HepG2 (cell line): Measurements from ENCODE around the gene IRX4. TPM values are rescaled to one million over a fixed set of nuclear protein-coding genes. Genes with fewer than 3 reads are reported as not detected.

Experiments
- ATAC-seq: fragments of 200-7000 bp; cut with Tn5 transposase; 3 replicates; pipeline ENCODE4 v1.9.1; 2020; ENCODE audit warnings: mild to moderate bottlenecking, moderate library complexity
- BruUV-seq: library from RNA; stranded (reverse); fragments of 400-500 nt; replicated peaks from 2 replicates; lab custom pipeline; 2021; lab: Mats Ljungman, UMichigan
- CTCF ChIA-PET: fragments of 300-600 bp; formaldehyde crosslinking; extraction: SDS; loops from one replicate; lab custom pipeline; 2021; ENCODE audit warnings: low total read pairs, inconsistent platforms, low intra/inter-chr PET ratio; lab: Yijun Ruan, JAX
- POLR2A ChIA-PET: fragments of 350-600 bp; sonication (Branson Sonifier 250); formaldehyde crosslinking; loops from one replicate; lab custom pipeline; 2020; ENCODE audit warnings: antibody characterized with exemption, inconsistent platforms; lab: Yijun Ruan, JAX
- DNase-seq: peaks from one replicate; pipeline ENCODE4 v3.0.0-alpha.2; 2015; ENCODE audit warnings: low spot score
- FAIRE-seq: peaks from 3 replicates; lab custom pipeline; 2011; peaks lifted over from hg19 to GRCh38; lab: Jason Lieb, UNC
- H2AFZ ChIP-seq: one replicate; pipeline ENCODE4 v1.6.1; 2011; ENCODE audit warnings: low read length, inconsistent platforms
- H3K27ac ChIP-seq: fragments of 300-600 bp; 3 replicates; pipeline ENCODE4 v1.8.0; 2011; ENCODE audit warnings: mixed run types, mild to moderate bottlenecking, mixed read lengths, low read length, inconsistent platforms; ENCODE audit not compliant: insufficient read depth; ENCODE audit errors: extremely low read length
- H3K27me3 ChIP-seq, 2 experiments: fragments of 200-600 bp in 1 of 2; 2 replicates in 1 of 2; 3 replicates in 1 of 2; pipeline versions ENCODE4 v1.6.0 to v1.8.0; 2011; ENCODE audit warnings: low read length in 2 of 2, mild to moderate bottlenecking in 2 of 2, moderate library complexity in 2 of 2, inconsistent platforms in 1 of 2; ENCODE audit not compliant: insufficient read depth in 2 of 2, control insufficient read depth in 1 of 2
- H3K36me3 ChIP-seq, 2 experiments: fragments of 200-600 bp in 1 of 2; replicated peaks in 1 of 2; 2 replicates in 1 of 2; 3 replicates in 1 of 2; pipeline versions ENCODE4 v1.5.1 to v1.8.0; 2011; ENCODE audit warnings: low read length in 2 of 2, inconsistent platforms in 1 of 2; ENCODE audit not compliant: insufficient read depth in 2 of 2, control insufficient read depth in 1 of 2
- H3K4me1 ChIP-seq: 2 replicates; pipeline ENCODE4 v1.5.1; 2012; ENCODE audit warnings: low read length, inconsistent platforms; ENCODE audit not compliant: insufficient read depth
- H3K4me2 ChIP-seq: 2 replicates; pipeline ENCODE4 v1.6.0; 2011; ENCODE audit warnings: low read depth, low read length, inconsistent platforms
- H3K4me3 ChIP-seq, 3 experiments: fragments of 200-600 bp in 1 of 3; sonication (generic), shearing (Covaris generic) in 1 of 3; replicated peaks in 1 of 3; 2 replicates each; pipeline ENCODE4 v1.5.1; 2011 to 2016; ENCODE audit warnings: low read length in 3 of 3, inconsistent platforms in 2 of 3, low read depth in 2 of 3, mild to moderate bottlenecking in 2 of 3, control low read depth in 1 of 3, mixed read lengths in 1 of 3; ENCODE audit not compliant: insufficient read depth in 1 of 3
- H3K79me2 ChIP-seq: one replicate; pipeline ENCODE4 v1.6.1; 2011; ENCODE audit warnings: low read length, inconsistent platforms; ENCODE audit not compliant: insufficient read depth
- H3K9ac ChIP-seq: 2 replicates; pipeline ENCODE4 v1.6.0; 2011; ENCODE audit warnings: mild to moderate bottlenecking, low read depth, low read length, inconsistent platforms; ENCODE audit not compliant: insufficient read depth
- H3K9me3 ChIP-seq: 2 replicates; pipeline ENCODE4 v1.5.1; 2012; ENCODE audit warnings: mild to moderate bottlenecking, low read length
- H4K20me1 ChIP-seq: 2 replicates; pipeline ENCODE4 v1.6.0; 2011; ENCODE audit warnings: inconsistent platforms, mild to moderate bottlenecking, low read length, moderate library complexity; ENCODE audit not compliant: insufficient read depth
- AHR ChIP-seq: IDR thresholded peaks from 2 replicates; pipeline ENCODE4 v1.6.1; 2018; ENCODE audit warnings: missing genetic modification reagents, missing compliant biosample characterization
- BCL3 ChIP-seq: sonication (generic); formaldehyde crosslinking; IDR thresholded peaks from 2 replicates; pipeline ENCODE4 v1.5.1; 2020; ENCODE audit warnings: mild to moderate bottlenecking, missing genetic modification reagents, moderate library complexity
- NR1H2 ChIP-seq: sonication (generic); formaldehyde crosslinking; IDR thresholded peaks from 2 replicates; pipeline ENCODE4 v1.8.1; 2022; ENCODE audit warnings: low read depth, missing genetic modification reagents, borderline replicate concordance
- RFX1 ChIP-seq: fragments of 450-650 bp; IDR thresholded peaks from 2 replicates; pipeline ENCODE4 v1.6.1; 2017
- ZNF468 ChIP-seq: sonication (generic); formaldehyde crosslinking; IDR thresholded peaks from 2 replicates; pipeline ENCODE4 v1.8.0; 2022; ENCODE audit warnings: mild to moderate bottlenecking, moderate library complexity, missing genetic modification reagents
- ZNF766 ChIP-seq: sonication (generic); formaldehyde crosslinking; IDR thresholded peaks from 2 replicates; pipeline ENCODE4 v1.5.0; 2020; ENCODE audit warnings: missing genetic modification reagents, borderline replicate concordance
- WGBS: methylation state at CpG from one replicate; pipeline ENCODE4 v1.1.6; 2017; ENCODE audit warnings: low lambda C conversion rate; 5-methylcytosine and 5-hydroxymethylcytosine counted together
- in situ Hi-C: cut with HindIII; loops from 2 replicates; pipeline ENCODE4 v1.10.0; 2017; ENCODE audit warnings: low pct_unique_long_range_greater_than_20kb; ENCODE audit not compliant: extremely low pct_ligation_motif_present
- intact Hi-C: fragments of 100-400 bp; cut with micrococcal nuclease; formaldehyde crosslinking; loops from one replicate; pipeline ENCODE4 v1.10.0; 2022; ENCODE audit not compliant: unreplicated experiment
- polyA plus RNA-seq, 8 experiments: library from polyadenylated mRNA; depleted of rRNA in 3 of 8; stranded (reverse) in 7 of 8; unstranded in 1 of 8; fragments of >200 nt; fragmentation: Illumina TruSeq in 4 of 8; extraction: Trizol in 4 of 8; gene quantifications; 2 replicates each; pipeline versions ENCODE4 v1.2.1 to v1.2.3, GENCODE V29; 2011 to 2016; ENCODE audit warnings: low read depth in 4 of 8, missing spikeins in 1 of 8, mixed read lengths in 1 of 8; ENCODE audit not compliant: insufficient read depth in 1 of 8
- total RNA-seq, 5 experiments: library from RNA; depleted of rRNA; stranded (reverse); fragments of >200 nt; fragmentation: Illumina TruSeq; extraction: Trizol; gene quantifications; 2 replicates each; pipeline ENCODE4 v1.2.3, GENCODE V29; 2016; ENCODE audit warnings: low read depth in 1 of 5

Gene IRX4
- total and polyA plus RNA-seq, 2 of the 13 experiments (the other 11 are each of a cell fraction or from before 2014, with no cell fraction given) = not detected

DNA sequence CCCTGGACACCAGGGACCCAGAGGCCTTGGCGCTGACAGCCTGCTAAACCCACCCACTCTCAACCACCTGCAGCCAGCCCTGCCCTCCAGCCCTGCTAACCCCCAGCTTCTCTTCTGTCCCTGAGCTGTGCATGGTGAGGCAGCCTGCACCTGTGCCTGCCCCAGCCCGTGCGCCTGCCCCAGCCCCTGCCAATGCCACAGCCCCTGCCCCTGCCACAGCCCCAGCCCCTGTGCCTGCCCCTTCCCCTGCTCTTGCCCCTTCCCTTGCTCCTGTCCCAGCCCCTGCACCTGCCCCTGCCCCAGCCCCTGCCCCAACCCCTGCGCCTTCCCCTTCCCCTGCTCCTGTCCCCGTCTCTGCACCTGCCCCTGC, 43.3 kb upstream of the IRX4 start:
- Histone ChIP-seq H3K9me3 (peaks cover 8% of the 10 kb centered on the region; the same call in 1 of the 2 replicates), H3K4me1 (no peaks in the 10 kb centered on the region), H4K20me1 (no peaks in the 10 kb centered on the region), H3K27me3 (peaks cover 5 to 54% of the 10 kb centered on the region in 2 experiments), H2AFZ (no peak overlapping the region), H3K27ac (no peak overlapping the region), H3K36me3 (no peaks in the 10 kb centered on the region), H3K4me2 (no peak overlapping the region), H3K9ac (no peak overlapping the region), H3K4me3 (no peak overlapping the region), H3K79me2 (no peaks in the 10 kb centered on the region)
- BruUV-seq = no TSS peak
- TF ChIP-seq NR1H2 (CRISPR knock-in tag) (no peak), ZNF766 (CRISPR knock-in tag) (no peak), RFX1 (no peak), ZNF468 (CRISPR knock-in tag) (no peak)
- ATAC-seq = no peak
- POLR2A ChIA-PET = no interaction called here
- no peak for FAIRE-seq
- intact Hi-C loops (no loop called here), in situ Hi-C loops (no loop called here)
- no peak for DNase-seq
- CTCF ChIA-PET = no interaction called here
- WGBS = 5% methylated on average over 2 of the region's 5 CpGs

- Histone ChIP-seq H4K20me1 (no peaks in the 10 kb centered on the region), H3K4me3 (no peak overlapping the region), H3K4me1 (no peaks in the 10 kb centered on the region), H3K36me3 (no peaks in the 10 kb centered on the region), H2AFZ (no peak overlapping the region), H3K27ac (no peak overlapping the region), H3K79me2 (no peaks in the 10 kb centered on the region), H3K4me2 (no peak overlapping the region), H3K27me3 (peaks cover 5 to 53% of the 10 kb centered on the region in 2 experiments), H3K9ac (no peak overlapping the region), H3K9me3 (peaks cover 8% of the 10 kb centered on the region; the same call in 1 of the 2 replicates)
- intact Hi-C loops (no loop called here), in situ Hi-C loops (no loop called here)
- DNase-seq (no peak), ATAC-seq (no peak), FAIRE-seq (no peak)
- TF ChIP-seq BCL3 (CRISPR knock-in tag) (no peak), AHR (CRISPR knock-in tag) (no peak)
- ChIA-PET POLR2A (no interaction called here), CTCF (no interaction called here)
- WGBS = 28% methylated on average over 5 of the region's 25 CpGs
- no TSS peak for BruUV-seq
These were observed 42.7 kb upstream of the IRX4 start for GRCh38 chr5:1925111-1926070.
